ENCODE measurements around the gene TMPRSS6.
A peak's percentile ranks its signal among the peaks of the same experiment; 100 is the strongest.

Gene TMPRSS6

GRCh38 chr22:37061611-37062375 lies 47.7 kb downstream of the TMPRSS6 start:
- H3K4me3 ChIP-seq (ENCODE audit: low read length), result peak overlapping the region; percentile 25
- H4K20me1 ChIP-seq (ENCODE audit: insufficient read depth, low read length), result no peaks in the 10 kb centered on the region
- H3K9me3 ChIP-seq (ENCODE audit: insufficient read depth, low read length), result no peaks in the 10 kb centered on the region
- H3K9ac ChIP-seq (ENCODE audit: low read length), result no peak overlapping the region
- TF ChIP-seq CTCF (IDR thresholded peaks at IDR 0.05; ENCODE audit: low read depth, low read length), result no peak
- H3K27ac ChIP-seq (ENCODE audit: low read length), result no peak overlapping the region
- H3K4me1 ChIP-seq (ENCODE audit: low read length), result peaks cover 18% of the 10 kb centered on the region
- no peak overlapping the region for H2AFZ ChIP-seq (ENCODE audit: low read depth, low read length)
- H3K79me2 ChIP-seq (ENCODE audit: low read length), result no peaks in the 10 kb centered on the region
- peaks cover 26% of the 10 kb centered on the region for H3K36me3 ChIP-seq (replicated peaks; ENCODE audit: low read depth, low read length)
- H3K4me2 ChIP-seq (ENCODE audit: low read length), result peak overlapping the region; percentile 59
- no peaks in the 10 kb centered on the region for H3K27me3 ChIP-seq (ENCODE audit: low read depth, low read length)

- no peak overlapping the region for H3K27ac ChIP-seq (ENCODE audit: low read length)
- no peaks in the 10 kb centered on the region for H3K79me2 ChIP-seq (ENCODE audit: low read length)
- TF ChIP-seq EZH2phosphoT487 (IDR thresholded peaks at IDR 0.05; ENCODE audit: low read depth) (no peak), CTCF (IDR thresholded peaks at IDR 0.05; ENCODE audit: low read depth, low read length) (no peak)
- H4K20me1 ChIP-seq (ENCODE audit: insufficient read depth, low read length), result no peaks in the 10 kb centered on the region
- H3K4me3 ChIP-seq (ENCODE audit: low read length), result peak overlapping the region; percentile 25
- peaks cover 18% of the 10 kb centered on the region for H3K36me3 ChIP-seq (replicated peaks; ENCODE audit: low read depth, low read length)
- H3K27me3 ChIP-seq (ENCODE audit: low read depth, low read length), result no peaks in the 10 kb centered on the region
- no peak overlapping the region for H2AFZ ChIP-seq (ENCODE audit: low read depth, low read length)
- no peaks in the 10 kb centered on the region for H3K9me3 ChIP-seq (ENCODE audit: insufficient read depth, low read length)
- peaks cover 18% of the 10 kb centered on the region for H3K4me1 ChIP-seq (ENCODE audit: low read length)
- H3K4me2 ChIP-seq (ENCODE audit: low read length), result peak overlapping the region; percentile 59
- no peak overlapping the region for H3K9ac ChIP-seq (ENCODE audit: low read length)
Observed at GRCh38 chr22:37060801-37061610, 48.5 kb downstream of the TMPRSS6 start.

GRCh38 chr22:37059876-37060449 lies 49.5 kb downstream of the TMPRSS6 start:
- Histone ChIP-seq H3K9ac (ENCODE audit: low read length) (no peak overlapping the region), H3K9me3 (ENCODE audit: insufficient read depth, low read length) (no peaks in the 10 kb centered on the region), H3K27ac (ENCODE audit: low read length) (no peak overlapping the region), H2AFZ (ENCODE audit: low read depth, low read length) (no peak overlapping the region), H3K36me3 (replicated peaks; ENCODE audit: low read depth, low read length) (peaks cover 8% of the 10 kb centered on the region), H3K27me3 (ENCODE audit: low read depth, low read length) (no peaks in the 10 kb centered on the region), H3K79me2 (ENCODE audit: low read length) (no peaks in the 10 kb centered on the region), H3K4me2 (ENCODE audit: low read length) (no peak overlapping the region), H3K4me1 (ENCODE audit: low read length) (peaks cover 18% of the 10 kb centered on the region), H4K20me1 (ENCODE audit: insufficient read depth, low read length) (no peaks in the 10 kb centered on the region), H3K4me3 (ENCODE audit: low read length) (no peak overlapping the region)
- TF ChIP-seq EZH2phosphoT487 (IDR thresholded peaks at IDR 0.05; ENCODE audit: low read depth) (no peak), CTCF (IDR thresholded peaks at IDR 0.05; ENCODE audit: low read depth, low read length) (no peak)
